Calu3 (cell line): Measurements from ENCODE around the gene NKX6-2. TPM values are rescaled to one million over a fixed set of nuclear protein-coding genes. Genes with fewer than 3 reads are reported as not detected.
"Not testable (repeated sequence)": the region's sequence is repeated elsewhere in the genome, so short reads cannot be mapped to it uniquely, and the experiment has no call there.

Experiments
- BruUV-seq: library from RNA; stranded (reverse); fragments of 400-500 nt; replicated peaks from 2 replicates; lab custom pipeline; 2021; lab: Mats Ljungman, UMichigan
- CTCF ChIA-PET: fragments of 300-600 bp; sonication (Branson Sonifier 250); formaldehyde crosslinking; loops from one replicate; lab custom pipeline; 2022; ENCODE audit warnings: antibody characterized with exemption; lab: Charles Lee
- DNase-seq: peaks from one replicate; pipeline ENCODE4 v3.0.0; 2022
- H3K27ac Mint-ChIP-seq: one replicate; pipeline ENCODE4 v1.8.0; 2022; ENCODE audit warnings: mixed read lengths; ENCODE audit not compliant: unreplicated experiment
- H3K27me3 Mint-ChIP-seq: one replicate; pipeline ENCODE4 v1.8.0; 2022; ENCODE audit warnings: mixed read lengths; ENCODE audit not compliant: unreplicated experiment
- H3K36me3 Mint-ChIP-seq: one replicate; pipeline ENCODE4 v1.8.0; 2022; ENCODE audit warnings: mild to moderate bottlenecking, moderate library complexity, mixed read lengths; ENCODE audit not compliant: insufficient read depth, unreplicated experiment
- H3K4me1 Mint-ChIP-seq: one replicate; pipeline ENCODE4 v1.8.0; 2022; ENCODE audit warnings: mild to moderate bottlenecking, low read depth, mixed read lengths; ENCODE audit not compliant: unreplicated experiment
- H3K4me3 Mint-ChIP-seq: one replicate; pipeline ENCODE4 v1.8.0; 2022; ENCODE audit warnings: mild to moderate bottlenecking, low read depth, moderate library complexity, mixed read lengths; ENCODE audit not compliant: unreplicated experiment
- H3K9me3 Mint-ChIP-seq: one replicate; pipeline ENCODE4 v1.8.0; 2022; ENCODE audit warnings: low read depth, mixed read lengths; ENCODE audit not compliant: unreplicated experiment
- CTCF ChIP-seq: fragments of 200-600 bp; IDR thresholded peaks from one replicate; pipeline ENCODE4 v1.8.0; 2022; ENCODE audit warnings: antibody characterized with exemption; ENCODE audit not compliant: unreplicated experiment
- intact Hi-C: fragments of 100-400 bp; cut with micrococcal nuclease; formaldehyde crosslinking; loops from one replicate; pipeline ENCODE4 v1.10.0; 2022; ENCODE audit not compliant: unreplicated experiment
- total RNA-seq: library from RNA; stranded (reverse); gene quantifications from 2 replicates; pipeline ENCODE4 v1.2.3, GENCODE V29; 2022

Gene NKX6-2
- total RNA-seq, 1 experiment from 2014 or later = not detected

- Mint-ChIP-seq H3K4me3 (no peak overlapping the region), H3K36me3 (no peaks in the 10 kb centered on the region), H3K4me1 (no peaks in the 10 kb centered on the region), H3K9me3 (peaks cover 5% of the 10 kb centered on the region), H3K27me3 (peaks cover 47% of the 10 kb centered on the region), H3K27ac (no peak overlapping the region)
- intact Hi-C loops = no loop called here
- CTCF ChIA-PET = no interaction called here
- DNase-seq = no peak
- no TSS peak for BruUV-seq
- no peak for TF ChIP-seq CTCF
Observed at GRCh38 chr10:132827423-132827789, 41.5 kb upstream of the NKX6-2 start.

- Mint-ChIP-seq H3K4me3 (no peak overlapping the region), H3K27me3 (peaks cover 41% of the 10 kb centered on the region), H3K4me1 (no peaks in the 10 kb centered on the region), H3K9me3 (peaks cover 5% of the 10 kb centered on the region), H3K27ac (no peak overlapping the region), H3K36me3 (no peaks in the 10 kb centered on the region)
- DNase-seq = no peak
- intact Hi-C loops = no loop called here
- no TSS peak for BruUV-seq
- TF ChIP-seq CTCF = no peak
- CTCF ChIA-PET = no interaction called here
Observed at GRCh38 chr10:132826524-132827422, 40.8 kb upstream of the NKX6-2 start.

GRCh38 chr10:132825783-132826523 is 40.0 kb upstream of the NKX6-2 start:
- intact Hi-C loops, H3K36me3 Mint-ChIP-seq, H3K9me3 Mint-ChIP-seq, BruUV-seq, H3K27ac Mint-ChIP-seq, DNase-seq, H3K4me3 Mint-ChIP-seq, H3K4me1 Mint-ChIP-seq: not testable (repeated sequence)
- H3K27me3 Mint-ChIP-seq = peaks cover 32% of the 10 kb centered on the region
- CTCF ChIA-PET = interaction anchor here (0.5 kb wide), 1 partner anchor 379 kb away, joined by 3 read pairs; no protein-coding TSS in a partner anchor

GRCh38 chr10:132820056-132820455 is 34.1 kb upstream of the NKX6-2 start:
- H3K4me1 Mint-ChIP-seq = no peaks in the 10 kb centered on the region
- H3K27me3 Mint-ChIP-seq = peaks cover 37% of the 10 kb centered on the region
- no peaks in the 10 kb centered on the region for H3K36me3 Mint-ChIP-seq
- DNase-seq = no peak
- no peaks in the 10 kb centered on the region for H3K9me3 Mint-ChIP-seq
- TF ChIP-seq CTCF = no peak
- no TSS peak for BruUV-seq
- H3K4me3 Mint-ChIP-seq = no peak overlapping the region
- H3K27ac Mint-ChIP-seq = no peak overlapping the region
- intact Hi-C loops = no loop called here
- CTCF ChIA-PET = no interaction called here
